ENCODE data around the gene UBA52.

DNA sequence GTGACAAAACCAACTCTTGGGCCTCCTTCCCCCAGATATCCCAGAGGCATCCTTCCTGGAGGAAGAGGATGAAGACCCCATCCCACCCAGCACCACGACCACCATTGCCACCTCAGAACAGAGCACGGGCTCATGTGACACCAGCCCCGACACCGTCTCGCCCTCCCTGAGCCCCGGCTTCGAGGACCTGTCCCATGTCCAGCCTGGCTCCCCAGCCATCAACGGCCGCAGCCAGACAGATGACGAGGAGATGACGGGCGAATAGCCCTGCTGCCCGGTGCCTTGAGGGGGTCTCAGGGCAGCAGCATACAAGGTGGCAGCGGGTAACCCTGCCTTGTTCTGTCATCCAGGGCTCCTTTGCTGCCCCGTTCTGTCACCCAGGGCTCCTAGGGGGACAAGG, 3.3 kb upstream of the UBA52 start:
- TF ChIP-seq CTCF (IDR thresholded peaks at IDR 0.05; ENCODE audit: insufficient read depth, low read length) (no peak), POLR2AphosphoS5 (IDR thresholded peaks at IDR 0.05; ENCODE audit: low read depth) (no peak)

All from HL-60 (cell line).